Peyer's patch (tissue), 4 donors: ENCODE results near the gene CYP27B1. TPM values are rescaled to one million over a fixed set of nuclear protein-coding genes. Genes with fewer than 3 reads are reported as not detected.

Source experiments
- DNase-seq, 3 donors: peaks; one replicate each; pipeline ENCODE4 v3.0.0-alpha.2; 2017 to 2019
- H3K27ac ChIP-seq, 4 donors: fragments of 200-600 bp; sonication (generic); one replicate each; pipeline ENCODE4 v1.5.1; 2016 to 2019
- H3K27me3 ChIP-seq, 2 donors: fragments of 200-600 bp; sonication (generic); one replicate each; pipeline ENCODE4 v1.5.1; 2019
- H3K36me3 ChIP-seq, 3 donors: fragments of 200-600 bp; sonication (generic); one replicate each; pipeline ENCODE4 v1.5.1; 2016 to 2019
- H3K4me1 ChIP-seq, 4 donors: fragments of 200-600 bp; sonication (generic); one replicate each; pipeline ENCODE4 v1.5.1; 2016 to 2019
- H3K4me3 ChIP-seq, 4 donors: fragments of 200-600 bp; sonication (generic); 1 replicate in 3 of 4; 2 replicates in 1 of 4; pipeline ENCODE4 v1.5.1; 2016 to 2019; ENCODE audit warnings: mild to moderate bottlenecking in 1 of 4
- H3K9me3 ChIP-seq, 4 donors: fragments of 200-600 bp; sonication (generic); one replicate each; pipeline ENCODE4 v1.5.1; 2016 to 2019; ENCODE audit warnings: mild to moderate bottlenecking in 1 of 4
- POLR2A ChIP-seq, 2 donors: fragments of 450-650 bp; IDR thresholded peaks; one replicate each; pipeline ENCODE4 v1.5.1; 2017; ENCODE audit warnings: antibody characterized with exemption in 2 of 2, mild to moderate bottlenecking in 2 of 2, moderate library complexity in 2 of 2
- total RNA-seq, 4 donors: library from RNA; depleted of rRNA; stranded (reverse); fragments of >200 nt; gene quantifications; one replicate each; pipeline ENCODE4 v1.1.0, GENCODE V29; 2016
- TF ChIP-seq, protein P1 (sequence below), 6 experiments: fragments of 450-650 bp in 4 of 6; fragments of 200-600 bp in 2 of 6; sonication (generic) in 1 of 6; IDR thresholded peaks; one replicate each; pipeline ENCODE4 v1.5.1; 2017 to 2019; ENCODE audit warnings: antibody characterized with exemption in 6 of 6, mild to moderate bottlenecking in 3 of 6, moderate library complexity in 1 of 6

Gene CYP27B1
- total RNA-seq, 4 donors from 2014 or later = 1.7 TPM; not detected in 3

DNA sequence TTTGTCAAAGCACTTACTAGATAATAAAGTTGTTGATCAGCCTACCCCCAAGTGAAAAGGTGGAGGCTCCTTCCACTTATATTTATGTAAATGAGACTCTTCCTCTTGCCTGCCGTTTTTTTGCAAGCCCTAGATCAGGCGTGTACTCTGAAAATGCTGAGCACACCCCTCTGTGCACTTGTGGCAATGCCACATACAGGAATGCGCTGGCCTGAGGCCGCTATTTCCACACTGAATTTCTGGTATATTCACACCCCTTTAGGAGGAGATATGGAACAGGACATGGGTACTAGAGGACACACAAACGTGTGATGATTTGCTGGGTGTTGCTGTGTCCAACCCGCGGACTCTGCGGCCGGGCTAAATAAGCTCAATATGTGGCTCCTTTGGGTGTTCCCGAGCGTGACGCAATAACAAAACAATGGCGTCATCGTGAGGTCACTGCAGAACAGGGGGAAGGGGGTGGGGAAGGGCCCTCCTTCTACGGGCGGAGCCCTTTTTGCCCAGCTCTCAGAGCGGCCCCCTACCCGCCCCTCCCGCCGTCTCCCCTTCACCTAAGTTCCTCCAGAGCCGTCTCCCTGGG is 22.6 kb downstream of the CYP27B1 start:
- no peaks in the 10 kb centered on the region for H3K9me3 ChIP-seq
- peaks cover 0 to 28% (median 0%) of the 10 kb centered on the region in 3 donors for H3K36me3 ChIP-seq
- TF ChIP-seq, protein P1, sequence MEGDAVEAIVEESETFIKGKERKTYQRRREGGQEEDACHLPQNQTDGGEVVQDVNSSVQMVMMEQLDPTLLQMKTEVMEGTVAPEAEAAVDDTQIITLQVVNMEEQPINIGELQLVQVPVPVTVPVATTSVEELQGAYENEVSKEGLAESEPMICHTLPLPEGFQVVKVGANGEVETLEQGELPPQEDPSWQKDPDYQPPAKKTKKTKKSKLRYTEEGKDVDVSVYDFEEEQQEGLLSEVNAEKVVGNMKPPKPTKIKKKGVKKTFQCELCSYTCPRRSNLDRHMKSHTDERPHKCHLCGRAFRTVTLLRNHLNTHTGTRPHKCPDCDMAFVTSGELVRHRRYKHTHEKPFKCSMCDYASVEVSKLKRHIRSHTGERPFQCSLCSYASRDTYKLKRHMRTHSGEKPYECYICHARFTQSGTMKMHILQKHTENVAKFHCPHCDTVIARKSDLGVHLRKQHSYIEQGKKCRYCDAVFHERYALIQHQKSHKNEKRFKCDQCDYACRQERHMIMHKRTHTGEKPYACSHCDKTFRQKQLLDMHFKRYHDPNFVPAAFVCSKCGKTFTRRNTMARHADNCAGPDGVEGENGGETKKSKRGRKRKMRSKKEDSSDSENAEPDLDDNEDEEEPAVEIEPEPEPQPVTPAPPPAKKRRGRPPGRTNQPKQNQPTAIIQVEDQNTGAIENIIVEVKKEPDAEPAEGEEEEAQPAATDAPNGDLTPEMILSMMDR (IDR thresholded peaks at IDR 0.05) = no peak
- no peak for TF ChIP-seq POLR2A (IDR thresholded peaks at IDR 0.05)
- H3K27me3 ChIP-seq = peaks cover 0 to 4% of the 10 kb centered on the region in 2 donors
- DNase-seq = peak; percentile 54 to 85 (median 80)
- peaks cover 0 to 20% (median 8%) of the 10 kb centered on the region in 4 donors for H3K4me1 ChIP-seq
- peak overlapping the region; percentile 62 to 85 (median 79) for H3K4me3 ChIP-seq
- peak overlapping the region; percentile 85 to 95 (median 95) for H3K27ac ChIP-seq

DNA sequence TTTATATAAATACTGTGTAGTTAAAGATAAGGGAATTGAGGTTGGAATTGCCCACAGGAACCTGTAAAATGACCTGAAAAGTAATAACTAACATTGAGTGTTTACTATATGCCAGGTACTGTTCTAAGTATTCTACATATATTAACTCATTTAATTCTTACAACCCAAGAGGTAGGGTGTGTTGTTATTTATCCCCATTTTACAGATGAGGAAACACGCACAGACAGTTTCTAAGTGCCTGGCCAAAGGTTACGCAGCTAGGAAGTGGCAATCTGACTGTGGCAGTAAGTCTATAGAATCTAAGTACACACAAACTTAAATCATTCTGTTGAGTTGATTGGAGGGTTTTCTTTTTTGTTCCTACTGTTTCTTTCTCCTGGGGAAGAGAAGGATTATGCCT is 23.1 kb downstream of the CYP27B1 start:
- H3K4me3 ChIP-seq = no peak overlapping the region
- H3K9me3 ChIP-seq = no peaks in the 10 kb centered on the region
- DNase-seq = no peak
- peaks cover 0 to 20% (median 8%) of the 10 kb centered on the region in 4 donors for H3K4me1 ChIP-seq
- peaks cover 0 to 23% (median 0%) of the 10 kb centered on the region in 3 donors for H3K36me3 ChIP-seq
- H3K27ac ChIP-seq = peak overlapping the region in 1 of 4 donors; percentile 95
- peaks cover 0 to 10% of the 10 kb centered on the region in 2 donors for H3K27me3 ChIP-seq
- TF ChIP-seq, protein P1 (IDR thresholded peaks at IDR 0.05) = no peak
- no peak for TF ChIP-seq POLR2A (IDR thresholded peaks at IDR 0.05)

DNA sequence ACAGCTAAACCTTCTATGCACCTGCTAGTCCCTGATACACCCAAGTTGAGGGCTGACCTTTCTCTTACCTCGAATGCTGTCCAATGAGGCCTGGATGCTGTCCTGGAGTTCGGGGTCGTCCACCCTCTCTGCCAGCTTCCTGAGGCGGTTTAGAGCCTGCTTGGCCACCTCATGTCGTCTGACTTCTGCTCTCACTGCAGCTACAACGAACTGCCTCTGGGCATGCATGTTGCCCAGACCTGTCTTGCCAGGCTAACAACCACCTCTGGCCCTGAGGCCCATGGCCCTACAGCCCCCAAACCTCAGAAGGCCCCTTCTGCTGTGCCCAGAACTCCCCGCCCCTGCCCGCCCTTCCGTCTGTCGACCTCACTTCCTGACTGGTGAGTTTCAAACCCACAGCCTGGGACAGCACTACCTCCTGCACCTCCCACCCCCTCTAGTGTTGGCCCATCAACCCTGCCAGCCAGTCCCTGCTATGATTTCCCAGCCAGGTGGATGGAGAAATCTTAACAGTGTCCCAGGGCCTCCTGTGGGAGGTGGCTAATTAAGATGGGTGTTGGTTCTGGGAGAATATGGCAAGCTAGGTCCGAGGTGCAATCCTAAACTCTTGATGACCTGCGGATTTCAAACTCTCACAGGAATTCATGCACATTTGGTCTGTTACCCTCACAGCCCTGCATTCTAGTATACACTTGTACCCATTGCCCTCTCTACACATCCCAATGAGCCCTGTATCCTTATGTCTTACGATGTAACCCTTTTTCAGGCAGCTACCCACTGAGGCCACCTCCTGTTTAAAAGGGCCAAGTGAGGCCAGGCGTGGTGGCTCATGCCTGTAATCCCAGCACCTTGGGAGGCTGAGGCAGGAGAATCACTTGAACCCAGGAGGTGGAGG is 24.8 kb downstream of the CYP27B1 start:
- peaks cover 0 to 23% (median 19%) of the 10 kb centered on the region in 4 donors for H3K4me1 ChIP-seq
- H3K27ac ChIP-seq = peak overlapping the region; percentile 10 to 80 (median 66)
- no peaks in the 10 kb centered on the region for H3K9me3 ChIP-seq
- no peak for TF ChIP-seq POLR2A (IDR thresholded peaks at IDR 0.05)
- TF ChIP-seq, protein P1 (IDR thresholded peaks at IDR 0.05) = peak in 5 of 6 experiments; percentile 30 to 70 (median 38)
- peak in 2 of 3 donors; percentile 83 to 89 for DNase-seq
- H3K27me3 ChIP-seq = peaks cover 0 to 26% of the 10 kb centered on the region in 2 donors
- H3K4me3 ChIP-seq = peak overlapping the region; percentile 33 to 45 (median 38)
- H3K36me3 ChIP-seq = peaks cover 0 to 6% (median 0%) of the 10 kb centered on the region in 3 donors

DNA sequence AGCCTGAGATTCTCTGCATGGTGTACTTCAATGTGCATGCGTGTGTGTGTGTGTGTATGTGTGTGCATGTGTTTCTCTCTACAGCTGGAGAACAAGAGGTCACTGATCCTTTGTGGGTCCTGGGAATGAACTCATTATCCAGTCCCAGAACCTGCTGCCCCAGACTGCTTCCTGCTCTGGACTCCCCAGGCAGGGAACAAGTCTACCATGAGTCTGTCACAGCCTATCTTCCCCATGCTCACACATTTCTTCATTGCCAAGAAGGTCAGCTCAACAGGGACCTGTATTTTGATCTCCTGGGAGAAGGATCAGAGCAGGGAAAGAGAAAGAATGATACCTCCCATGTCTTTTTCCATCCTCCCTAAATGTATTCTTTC is 25.5 kb downstream of the CYP27B1 start:
- Histone ChIP-seq H3K27ac (peak overlapping the region; percentile 10 to 80 (median 66)), H3K9me3 (no peaks in the 10 kb centered on the region), H3K27me3 (peaks cover 0 to 33% of the 10 kb centered on the region in 2 donors), H3K4me1 (peaks cover 0 to 30% (median 20%) of the 10 kb centered on the region in 4 donors), H3K4me3 (peak overlapping the region; percentile 33 to 45 (median 38)), H3K36me3 (no peaks in the 10 kb centered on the region)
- DNase-seq = no peak
- TF ChIP-seq, protein P1 (IDR thresholded peaks at IDR 0.05) = no peak
- TF ChIP-seq POLR2A (IDR thresholded peaks at IDR 0.05) = no peak

DNA sequence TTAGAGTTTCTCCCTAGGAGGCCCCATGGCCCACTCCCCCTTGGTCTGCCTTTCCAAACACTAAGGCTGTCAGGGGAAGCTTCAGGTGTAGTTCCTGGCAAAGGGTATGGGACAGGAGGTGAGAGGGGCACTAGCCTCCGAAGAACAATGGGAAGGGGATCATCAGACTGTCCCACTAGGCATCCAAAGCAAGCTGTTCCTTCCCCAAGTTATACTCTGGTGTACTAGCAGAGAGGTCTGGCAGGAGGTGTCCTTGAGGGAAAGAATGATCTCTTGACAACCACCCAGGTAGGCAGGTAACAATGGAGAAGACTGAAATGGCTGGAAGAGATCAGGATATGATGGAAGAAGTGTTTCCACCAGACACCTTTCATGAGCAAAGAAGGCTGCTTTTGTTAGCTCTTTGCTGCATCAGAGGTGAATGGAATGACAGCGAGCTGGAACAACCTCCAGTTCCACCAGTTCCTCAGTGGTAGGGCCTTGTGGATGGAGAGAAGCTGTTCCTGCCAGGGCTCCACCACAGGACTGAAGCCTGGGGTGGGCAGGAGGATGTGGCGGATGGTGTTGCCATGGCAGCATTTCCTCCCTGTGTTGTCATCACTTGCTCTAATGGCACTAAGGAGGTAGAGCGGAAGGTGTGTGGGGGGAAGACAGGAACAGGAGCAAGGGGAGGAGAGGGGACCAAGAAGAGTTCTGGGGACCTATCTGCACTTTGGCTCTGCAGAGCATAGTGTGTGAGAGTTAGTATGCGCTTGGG is 26.0 kb downstream of the CYP27B1 start:
- TF ChIP-seq POLR2A (IDR thresholded peaks at IDR 0.05) = no peak
- TF ChIP-seq, protein P1 (IDR thresholded peaks at IDR 0.05) = no peak
- Histone ChIP-seq H3K9me3 (no peaks in the 10 kb centered on the region), H3K4me1 (peaks cover 0 to 34% (median 20%) of the 10 kb centered on the region in 4 donors), H3K4me3 (peak overlapping the region; percentile 33 to 45 (median 38)), H3K36me3 (no peaks in the 10 kb centered on the region), H3K27me3 (peaks cover 0 to 37% of the 10 kb centered on the region in 2 donors), H3K27ac (peak overlapping the region in 2 of 4 donors; percentile 78 to 80)
- peak in 2 of 3 donors; percentile 88 to 91 for DNase-seq
